Measurements from ENCODE around the gene PTGR3. TPM values are rescaled to one million over a fixed set of nuclear protein-coding genes. Genes with fewer than 3 reads are reported as not detected.

PTGR3 gene
- total and polyA plus RNA-seq, 2 donors (not counting 1 experiment from before 2014, with no cell fraction given) = 27.5 to 30.2 TPM

DNA sequence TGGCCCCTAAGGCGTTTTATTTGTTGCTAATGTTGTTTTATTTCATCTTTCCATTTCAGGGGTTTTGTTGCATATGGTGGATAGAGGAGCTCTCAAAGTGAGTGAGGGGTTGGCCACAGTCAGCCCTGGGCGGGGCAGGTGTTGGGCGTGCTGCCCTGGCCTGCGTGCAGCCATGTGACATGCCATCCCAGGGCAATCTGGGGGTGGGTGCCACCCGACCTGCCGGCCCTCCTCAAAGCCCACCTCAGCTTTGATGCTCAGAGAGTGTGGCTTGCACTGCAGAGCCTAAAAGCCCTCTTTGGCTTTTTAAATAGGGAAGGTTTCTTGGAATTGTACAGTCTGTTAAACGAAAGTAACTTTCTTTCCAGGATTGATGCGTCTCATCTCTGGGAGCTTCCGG lies 20.0 kb upstream of the PTGR3 start:
- H3K27me3 ChIP-seq (replicated peaks in 1 of 4; ENCODE audit: control extremely low read depth in 1 of 4, control insufficient read depth in 3 of 4, insufficient read depth in 4 of 4, low read length in 3 of 4) = no peaks in the 10 kb centered on the region
- DNase-seq (no peak), ATAC-seq (ENCODE audit: low read depth) (no peak)
- intact Hi-C loops (cut with micrococcal nuclease) = no loop called here
- no peak overlapping the region for H3K27ac Mint-ChIP-seq
- H3K79me2 ChIP-seq (ENCODE audit: control insufficient read depth, insufficient read depth, low read length) = peaks cover 60% of the 10 kb centered on the region
- no peak overlapping the region for H3K27ac ChIP-seq (ENCODE audit: low read length in 2 of 2)
- peaks cover 5 to 9% of the 10 kb centered on the region in 2 donors for H3K4me1 ChIP-seq (ENCODE audit: control insufficient read depth in 2 of 2, insufficient read depth in 2 of 2, low read length in 2 of 2)
- TF ChIP-seq, protein P1, sequence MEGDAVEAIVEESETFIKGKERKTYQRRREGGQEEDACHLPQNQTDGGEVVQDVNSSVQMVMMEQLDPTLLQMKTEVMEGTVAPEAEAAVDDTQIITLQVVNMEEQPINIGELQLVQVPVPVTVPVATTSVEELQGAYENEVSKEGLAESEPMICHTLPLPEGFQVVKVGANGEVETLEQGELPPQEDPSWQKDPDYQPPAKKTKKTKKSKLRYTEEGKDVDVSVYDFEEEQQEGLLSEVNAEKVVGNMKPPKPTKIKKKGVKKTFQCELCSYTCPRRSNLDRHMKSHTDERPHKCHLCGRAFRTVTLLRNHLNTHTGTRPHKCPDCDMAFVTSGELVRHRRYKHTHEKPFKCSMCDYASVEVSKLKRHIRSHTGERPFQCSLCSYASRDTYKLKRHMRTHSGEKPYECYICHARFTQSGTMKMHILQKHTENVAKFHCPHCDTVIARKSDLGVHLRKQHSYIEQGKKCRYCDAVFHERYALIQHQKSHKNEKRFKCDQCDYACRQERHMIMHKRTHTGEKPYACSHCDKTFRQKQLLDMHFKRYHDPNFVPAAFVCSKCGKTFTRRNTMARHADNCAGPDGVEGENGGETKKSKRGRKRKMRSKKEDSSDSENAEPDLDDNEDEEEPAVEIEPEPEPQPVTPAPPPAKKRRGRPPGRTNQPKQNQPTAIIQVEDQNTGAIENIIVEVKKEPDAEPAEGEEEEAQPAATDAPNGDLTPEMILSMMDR (IDR thresholded peaks at IDR 0.05) = no peak
- no peak for TF ChIP-seq EZH2 (IDR thresholded peaks at IDR 0.05; ENCODE audit: borderline replicate concordance, insufficient read depth, low read depth, low read length, poor library complexity, severe bottlenecking)
- no peaks in the 10 kb centered on the region for H3K27me3 Mint-ChIP-seq
- H4K20me1 ChIP-seq (ENCODE audit: control insufficient read depth, insufficient read depth, low read length, poor library complexity, severe bottlenecking) = peaks cover 18% of the 10 kb centered on the region
- H3K36me3 ChIP-seq (replicated peaks in 1 of 2; ENCODE audit: control extremely low read depth in 1 of 2, control insufficient read depth in 1 of 2, extremely low read depth in 1 of 2, insufficient read depth in 2 of 2, low read length in 1 of 2) = peaks cover 0 to 3% of the 10 kb centered on the region in 2 experiments
- no peak overlapping the region for H3K4me2 ChIP-seq (replicated peaks; ENCODE audit: low read depth, low read length, poor library complexity, severe bottlenecking)
- no peak overlapping the region for H3K4me3 Mint-ChIP-seq
- H3K4me3 ChIP-seq (ENCODE audit: control extremely low read depth in 1 of 5, extremely low read depth in 1 of 5, insufficient read depth in 1 of 5, low read depth in 2 of 5, low read length in 4 of 5) = no peak overlapping the region
- H3K9me3 Mint-ChIP-seq (ENCODE audit: insufficient read depth) = no peaks in the 10 kb centered on the region
- H3K9me3 ChIP-seq (ENCODE audit: control extremely low read depth in 1 of 3, control insufficient read depth in 2 of 3, insufficient read depth in 1 of 3, low read length in 2 of 3) = no peaks in the 10 kb centered on the region
- ChIA-PET POLR2A (no interaction called here), CTCF (no interaction called here)
- 90% methylated on average over 8 of the region's 9 CpGs for WGBS (ENCODE audit: insufficient coverage)
- H3K4me1 Mint-ChIP-seq = peaks cover 11% of the 10 kb centered on the region
- no peak overlapping the region for H2AFZ ChIP-seq (ENCODE audit: insufficient read depth, low read depth, low read length, poor library complexity, severe bottlenecking)
- H3K9ac ChIP-seq (ENCODE audit: low read length) = no peak overlapping the region

DNA sequence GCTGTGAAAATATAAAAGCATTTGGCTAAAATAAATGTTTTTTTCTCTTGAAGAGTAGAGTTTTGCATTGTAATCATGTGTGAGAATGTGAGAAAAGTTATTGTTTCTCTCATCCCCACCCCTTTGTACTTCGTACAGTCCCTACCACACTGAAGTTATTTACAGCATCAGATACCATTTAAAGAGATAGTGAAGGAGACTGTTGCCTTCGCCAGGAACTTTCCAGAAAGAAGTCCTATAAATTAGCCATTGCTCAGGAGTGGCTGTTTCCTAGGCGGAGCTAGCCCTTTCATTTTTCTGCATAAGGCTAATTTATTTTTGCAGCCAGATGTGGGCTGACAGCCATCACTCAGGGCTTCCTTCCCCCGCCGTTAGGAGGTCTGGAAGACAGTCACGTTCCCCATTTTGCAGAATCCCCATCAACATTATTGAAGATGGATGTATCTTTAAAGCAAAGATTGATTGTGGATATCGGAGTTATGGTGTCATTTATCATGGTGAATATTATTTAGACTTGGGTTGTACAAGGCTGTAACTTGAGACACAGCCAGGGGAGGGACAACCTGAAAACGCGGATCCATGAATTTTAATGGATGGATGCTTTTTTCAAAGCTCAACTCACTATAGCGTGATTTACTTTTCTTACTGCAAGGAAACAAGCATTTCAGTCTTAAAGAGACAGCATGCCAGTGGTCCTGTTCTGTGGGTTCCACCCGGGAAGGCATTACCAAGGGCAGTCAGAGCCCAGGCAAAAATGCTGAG lies 18.8 kb upstream of the PTGR3 start:
- Histone ChIP-seq H3K4me2 (replicated peaks; ENCODE audit: low read depth, low read length, poor library complexity, severe bottlenecking) (no peak overlapping the region), H3K4me3 (ENCODE audit: control extremely low read depth in 1 of 5, extremely low read depth in 1 of 5, insufficient read depth in 1 of 5, low read depth in 2 of 5, low read length in 4 of 5) (no peak overlapping the region), H3K4me1 (ENCODE audit: control insufficient read depth in 2 of 2, insufficient read depth in 2 of 2, low read length in 2 of 2) (peaks cover 5 to 9% of the 10 kb centered on the region in 2 donors), H3K79me2 (ENCODE audit: control insufficient read depth, insufficient read depth, low read length) (peaks cover 61% of the 10 kb centered on the region), H2AFZ (ENCODE audit: insufficient read depth, low read depth, low read length, poor library complexity, severe bottlenecking) (no peak overlapping the region), H4K20me1 (ENCODE audit: control insufficient read depth, insufficient read depth, low read length, poor library complexity, severe bottlenecking) (peaks cover 18% of the 10 kb centered on the region), H3K36me3 (replicated peaks in 1 of 2; ENCODE audit: control extremely low read depth in 1 of 2, control insufficient read depth in 1 of 2, extremely low read depth in 1 of 2, insufficient read depth in 2 of 2, low read length in 1 of 2) (peaks cover 0 to 3% of the 10 kb centered on the region in 2 experiments), H3K9ac (ENCODE audit: low read length) (no peak overlapping the region), H3K27me3 (replicated peaks in 1 of 4; ENCODE audit: control extremely low read depth in 1 of 4, control insufficient read depth in 3 of 4, insufficient read depth in 4 of 4, low read length in 3 of 4) (no peaks in the 10 kb centered on the region), H3K9me3 (ENCODE audit: control extremely low read depth in 1 of 3, control insufficient read depth in 2 of 3, insufficient read depth in 1 of 3, low read length in 2 of 3) (no peaks in the 10 kb centered on the region), H3K27ac (ENCODE audit: low read length in 2 of 2) (no peak overlapping the region)
- H3K4me3 Mint-ChIP-seq = no peak overlapping the region
- DNase-seq (no peak), ATAC-seq (ENCODE audit: low read depth) (no peak)
- TF ChIP-seq EZH2 (IDR thresholded peaks at IDR 0.05; ENCODE audit: borderline replicate concordance, insufficient read depth, low read depth, low read length, poor library complexity, severe bottlenecking) = no peak
- TF ChIP-seq, protein P1 (IDR thresholded peaks at IDR 0.05) = no peak
- intact Hi-C loops (cut with micrococcal nuclease) = no loop called here
- H3K27ac Mint-ChIP-seq = no peak overlapping the region
- H3K27me3 Mint-ChIP-seq = no peaks in the 10 kb centered on the region
- WGBS (ENCODE audit: insufficient coverage) = 71% methylated on average over 4 of the region's 11 CpGs
- H3K4me1 Mint-ChIP-seq = peaks cover 11% of the 10 kb centered on the region
- ChIA-PET POLR2A (no interaction called here), CTCF (no interaction called here)
- H3K9me3 Mint-ChIP-seq (ENCODE audit: insufficient read depth) = no peaks in the 10 kb centered on the region
